GM18498 (cell line): ENCODE data around the gene ZFAND6.
A peak's percentile ranks its signal among the peaks of the same experiment; 100 is the strongest.
"Not testable (repeated sequence)": the region's sequence is repeated elsewhere in the genome, so short reads cannot be mapped to it uniquely, and the experiment has no call there.

Source experiments
- ATAC-seq: cut with Tn5 transposase; IDR thresholded peaks from one replicate; pipeline ENCODE4 v1.9.1; 2021; ENCODE audit warnings: mild to moderate bottlenecking, moderate library complexity; ENCODE audit not compliant: unreplicated experiment

Gene ZFAND6

GRCh38 chr15:80140909-80141308, 81.4 kb downstream of the ZFAND6 start:
- ATAC-seq: no peak

- no peak for ATAC-seq
Measured at GRCh38 chr15:80141916-80142598, 82.6 kb downstream of the ZFAND6 start.

- ATAC-seq: no peak
Measured at GRCh38 chr15:80142646-80143045, 83.2 kb downstream of the ZFAND6 start.

GRCh38 chr15:80151148-80151547, 91.7 kb downstream of the ZFAND6 start:
- ATAC-seq: no peak

- ATAC-seq: no peak
Measured at GRCh38 chr15:80151576-80151975, 92.1 kb downstream of the ZFAND6 start.

GRCh38 chr15:80152180-80152895, 92.9 kb downstream of the ZFAND6 start:
- peak; percentile 70 for ATAC-seq

GRCh38 chr15:80152896-80153876, 93.7 kb downstream of the ZFAND6 start, which contains the start of gene FAH:
Gene FAH, plus strand, starts transcription at chr15:80152999. Its CDS starts 56 bp downstream, at chr15:80153055.
- ATAC-seq: peak; percentile 57

- no peak for ATAC-seq
Measured at GRCh38 chr15:80153900-80154299, 94.4 kb downstream of the ZFAND6 start.

- ATAC-seq: no peak
Measured at GRCh38 chr15:80154336-80154735, 94.9 kb downstream of the ZFAND6 start.

- no peak for ATAC-seq
Measured at GRCh38 chr15:80155001-80155377, 95.5 kb downstream of the ZFAND6 start.

GRCh38 chr15:80155378-80156175, 96.1 kb downstream of the ZFAND6 start:
- ATAC-seq: not testable (repeated sequence)

GRCh38 chr15:80156176-80156720, 96.8 kb downstream of the ZFAND6 start:
- no peak for ATAC-seq

GRCh38 chr15:80157215-80157614, 97.7 kb downstream of the ZFAND6 start:
- ATAC-seq: no peak

- no peak for ATAC-seq
Measured at GRCh38 chr15:80159301-80159700, 99.8 kb downstream of the ZFAND6 start.

- ATAC-seq: no peak
Measured at GRCh38 chr15:80159811-80160569, 100.5 kb downstream of the ZFAND6 start.

GRCh38 chr15:80160570-80161156, 101.2 kb downstream of the ZFAND6 start:
- peak; percentile 76 for ATAC-seq

GRCh38 chr15:80161468-80162016, 102.1 kb downstream of the ZFAND6 start:
- ATAC-seq: no peak

GRCh38 chr15:80162059-80162554, 102.6 kb downstream of the ZFAND6 start:
- ATAC-seq: no peak
